HG03064 (cell line): ENCODE measurements around the gene PRTG.
"Not testable (repeated sequence)": the region's sequence is repeated elsewhere in the genome, so short reads cannot be mapped to it uniquely, and the experiment has no call there.

ENCODE experiments used
- ATAC-seq: cut with Tn5 transposase; IDR thresholded peaks from one replicate; pipeline ENCODE4 v1.9.1; 2021; ENCODE audit warnings: low read depth; ENCODE audit not compliant: unreplicated experiment

Gene PRTG

DNA sequence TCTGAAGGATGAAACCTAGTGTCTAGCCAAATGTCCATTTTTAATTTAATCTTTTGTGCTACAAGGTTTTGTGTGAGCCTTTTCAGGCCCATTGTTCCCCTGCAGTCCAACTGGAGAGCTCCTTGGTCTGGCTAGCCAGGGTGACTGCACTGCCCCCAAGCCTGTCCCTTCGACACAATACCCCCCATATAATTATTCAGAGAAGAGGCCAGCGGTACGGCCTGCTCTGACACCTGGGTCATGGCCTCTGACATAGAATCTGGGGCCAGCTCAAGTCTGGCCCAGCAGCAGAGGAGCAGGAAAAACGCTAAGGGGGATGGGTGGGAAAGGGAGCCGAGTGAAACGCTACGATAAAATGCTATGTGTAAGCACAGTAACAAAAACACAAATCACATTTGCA is 90.6 kb downstream of the PRTG start:
- ATAC-seq = no peak

DNA sequence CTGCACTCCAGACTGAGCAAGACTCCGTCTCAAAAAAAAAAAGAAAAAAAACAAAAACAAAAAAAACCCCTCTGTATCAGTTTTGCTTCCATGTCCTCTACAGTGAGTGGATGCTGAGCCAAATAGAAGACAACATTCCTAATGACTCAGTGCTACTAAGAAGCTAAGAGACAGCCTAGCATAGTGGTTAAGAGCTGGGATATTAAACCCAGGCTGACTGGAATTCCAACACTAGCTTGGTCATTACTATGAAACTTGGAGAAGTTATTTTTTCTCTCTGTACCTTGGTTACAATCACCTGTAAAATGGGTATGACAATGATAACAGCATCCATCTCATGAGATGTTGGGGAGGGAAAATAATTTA is 93.9 kb downstream of the PRTG start:
- no peak for ATAC-seq

DNA sequence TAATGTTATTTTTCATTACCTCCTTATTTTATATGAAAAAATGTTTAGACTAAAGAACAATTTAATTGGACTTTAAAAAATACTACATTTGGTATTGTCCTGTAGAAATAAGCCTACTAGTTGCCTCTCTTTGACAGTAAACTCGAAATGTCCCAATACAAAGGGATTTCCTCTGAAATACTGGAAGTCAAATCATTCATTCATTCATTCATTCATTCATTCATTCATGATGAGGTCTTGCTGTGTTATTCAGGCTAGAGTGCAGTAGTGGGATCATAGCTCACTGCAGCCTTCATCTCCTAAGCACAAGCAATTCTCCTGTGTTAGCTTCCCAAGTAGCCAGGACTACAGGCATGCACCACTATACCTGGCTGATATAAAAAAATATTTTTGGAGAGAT is 104.2 kb downstream of the PRTG start:
- ATAC-seq = no peak

DNA sequence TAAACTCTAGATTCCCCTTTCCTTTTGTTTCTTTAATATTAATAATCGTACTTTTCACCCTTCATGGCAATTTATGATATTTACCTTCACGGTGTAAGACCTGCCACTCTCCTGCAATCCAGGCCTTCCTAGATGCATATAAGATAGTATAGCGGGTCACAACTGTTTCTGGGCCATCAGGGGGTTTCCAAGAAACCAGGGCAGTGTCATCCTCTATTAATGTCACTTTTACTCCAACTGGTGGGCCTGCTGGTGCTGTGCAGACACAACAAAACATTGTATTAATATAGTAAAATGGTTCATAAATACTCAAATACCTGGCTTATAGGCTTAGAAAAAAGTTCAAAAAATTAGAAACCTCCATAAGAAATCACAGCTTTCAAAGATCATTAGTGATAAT is 105.9 kb downstream of the PRTG start:
- no peak for ATAC-seq

DNA sequence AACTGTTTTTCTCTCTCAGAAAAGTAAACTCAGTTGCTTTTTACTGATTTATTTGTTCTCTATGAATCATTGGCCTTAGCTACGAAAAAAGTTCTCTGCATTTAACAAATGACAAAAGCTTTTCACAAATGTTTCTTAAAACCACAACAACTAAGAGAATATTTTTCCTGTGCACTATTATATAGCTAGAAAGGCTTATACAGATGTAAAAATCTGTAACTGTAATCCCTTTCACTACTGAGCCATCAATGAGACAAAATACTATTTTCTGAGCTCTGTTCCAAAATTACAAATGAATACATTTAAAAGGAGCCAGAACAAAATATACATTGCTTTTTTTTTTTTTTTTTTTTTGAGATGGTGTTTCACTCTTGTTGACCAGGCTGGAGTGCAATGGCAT is 109.2 kb downstream of the PRTG start:
- ATAC-seq = no peak

DNA sequence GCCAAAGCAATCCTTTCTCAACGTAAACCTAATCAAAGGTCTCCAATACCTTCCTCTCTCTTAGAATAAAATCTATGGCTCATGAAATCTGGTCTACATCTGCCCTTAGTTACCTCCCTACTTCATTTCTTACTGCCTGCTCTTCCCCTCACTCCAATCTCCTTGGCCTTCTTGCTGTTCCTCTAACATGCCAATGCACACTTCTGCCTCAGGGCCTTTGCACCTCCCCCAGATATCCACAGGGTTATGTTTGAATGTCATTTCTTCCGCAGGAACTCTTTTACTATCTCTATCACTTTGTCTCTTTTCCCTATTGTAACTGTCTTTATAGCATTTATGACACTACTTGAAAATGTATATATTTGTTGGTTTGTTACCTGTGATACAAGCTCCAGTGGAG is 110.5 kb downstream of the PRTG start:
- no peak for ATAC-seq

DNA sequence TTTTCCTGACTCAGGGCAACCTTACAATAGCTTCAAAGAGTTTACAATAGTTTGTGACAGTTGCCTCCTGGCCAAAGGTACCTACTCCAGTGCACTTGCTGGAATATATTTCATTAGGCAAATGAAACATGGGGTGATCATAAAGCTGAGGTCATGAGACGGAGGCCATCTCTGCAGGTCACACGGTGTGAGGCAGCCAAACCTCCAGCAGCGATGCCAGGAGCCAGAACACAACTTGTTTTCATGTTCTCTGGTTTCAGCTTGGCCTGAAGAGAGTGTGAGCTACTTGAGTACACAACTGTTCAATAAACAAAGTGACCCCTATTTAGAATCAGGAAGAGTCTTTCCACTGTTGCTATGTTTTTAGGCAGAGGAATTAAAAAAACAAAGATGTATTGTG is 112.1 kb downstream of the PRTG start:
- no peak for ATAC-seq

DNA sequence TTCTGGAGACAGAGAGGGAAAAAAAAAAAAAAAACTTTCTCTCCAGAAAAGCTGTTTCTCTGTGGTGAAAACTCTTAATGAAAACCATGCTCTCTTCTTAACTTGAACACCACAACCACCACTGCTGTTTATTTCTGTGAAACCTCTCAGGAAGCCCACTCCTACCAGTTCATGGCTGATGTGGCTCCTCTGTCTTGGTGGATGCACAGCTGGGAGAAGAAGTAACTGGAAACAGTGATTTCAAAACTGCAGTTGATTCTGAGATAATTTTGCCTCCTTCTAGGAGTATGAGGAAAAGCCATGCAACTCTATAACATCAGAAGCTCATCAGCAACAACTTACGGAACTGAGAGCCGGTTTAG is 114.6 kb downstream of the PRTG start:
- ATAC-seq = no peak

DNA sequence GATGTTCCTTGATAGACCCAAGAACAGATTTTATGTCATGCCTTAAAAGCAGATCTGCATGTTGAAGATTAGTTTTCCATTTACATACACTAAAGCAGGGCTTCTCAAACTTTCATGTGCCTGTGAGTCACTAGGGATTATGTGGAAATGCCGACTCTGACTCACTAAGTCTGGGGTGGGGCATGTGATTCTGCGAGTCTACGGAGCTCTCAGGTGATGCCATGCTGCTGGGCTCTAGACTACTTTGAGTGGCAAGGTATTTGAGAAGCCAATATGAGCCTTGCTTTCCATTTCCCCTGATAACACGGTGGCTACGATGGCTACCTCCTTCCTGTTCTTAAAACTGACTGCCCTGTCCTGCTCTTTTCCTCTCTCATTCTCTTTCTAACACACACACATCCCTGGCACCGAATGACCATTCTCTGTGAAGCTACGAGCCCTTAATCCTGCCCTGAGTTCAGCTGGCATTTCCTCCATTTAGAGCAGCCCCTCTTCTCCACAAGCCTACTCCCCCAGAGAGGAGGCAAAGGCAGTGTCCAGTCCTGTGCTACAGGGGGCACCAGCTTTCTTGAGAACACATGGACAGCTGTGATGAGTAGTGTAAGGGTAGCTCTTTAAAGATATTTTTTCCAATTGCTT is 115.1 kb downstream of the PRTG start:
- no peak for ATAC-seq

DNA sequence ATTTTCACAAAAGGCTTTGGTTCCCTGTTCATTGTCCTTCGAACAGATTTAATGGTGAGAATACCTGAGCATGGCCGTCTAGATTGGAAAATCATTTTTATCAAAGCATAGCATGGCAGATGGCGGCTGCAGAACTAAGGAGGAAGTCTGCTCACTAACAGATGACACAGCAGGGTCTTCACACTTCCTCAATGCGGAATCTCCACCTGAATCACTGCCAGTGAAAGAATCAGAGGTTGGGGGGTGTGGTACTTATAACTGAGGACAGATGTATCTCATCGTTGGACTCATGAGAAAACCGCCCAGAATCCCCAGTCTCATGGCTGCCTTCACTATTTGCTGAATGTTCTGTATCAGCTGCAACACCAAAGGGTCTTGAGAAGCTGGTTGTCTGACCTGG is 123.2 kb downstream of the PRTG start:
- no peak for ATAC-seq

DNA sequence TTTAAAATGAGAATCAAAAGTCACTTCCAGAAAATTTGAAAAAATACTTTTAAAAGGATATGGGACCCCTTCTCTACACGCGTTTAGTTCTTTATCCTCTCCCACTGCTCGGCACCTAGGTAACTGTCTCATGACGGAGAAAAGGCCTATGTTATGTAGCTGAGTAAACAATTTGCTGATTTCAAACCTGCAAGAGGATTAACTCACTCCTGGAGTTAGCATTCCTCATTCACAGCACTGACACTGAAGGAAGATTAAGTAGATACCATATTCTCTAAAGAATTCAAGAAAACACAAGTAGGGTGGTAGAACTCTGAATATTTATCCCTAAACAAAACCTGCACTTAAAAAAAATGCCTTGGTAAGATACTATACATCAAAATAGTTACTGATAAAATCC is 124.6 kb downstream of the PRTG start:
- ATAC-seq = no peak

DNA sequence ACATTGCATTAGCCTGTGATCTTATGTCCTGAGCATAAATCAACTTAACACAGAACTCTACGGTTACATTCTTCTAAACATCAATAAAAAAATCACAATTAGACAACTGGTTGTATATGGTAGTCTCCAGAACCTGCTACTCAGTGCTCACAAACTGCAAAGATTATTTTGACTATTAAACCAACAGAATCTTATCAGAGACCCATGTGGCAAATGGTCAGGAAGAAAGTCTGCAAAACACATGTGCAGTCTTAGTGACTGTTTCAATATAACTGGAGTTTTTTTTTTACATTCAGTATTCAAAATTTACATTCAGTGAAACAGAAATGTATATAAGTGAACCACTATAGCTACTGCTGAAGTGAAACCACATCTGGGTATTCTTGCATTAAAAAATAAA is 127.5 kb downstream of the PRTG start:
- no peak for ATAC-seq

DNA sequence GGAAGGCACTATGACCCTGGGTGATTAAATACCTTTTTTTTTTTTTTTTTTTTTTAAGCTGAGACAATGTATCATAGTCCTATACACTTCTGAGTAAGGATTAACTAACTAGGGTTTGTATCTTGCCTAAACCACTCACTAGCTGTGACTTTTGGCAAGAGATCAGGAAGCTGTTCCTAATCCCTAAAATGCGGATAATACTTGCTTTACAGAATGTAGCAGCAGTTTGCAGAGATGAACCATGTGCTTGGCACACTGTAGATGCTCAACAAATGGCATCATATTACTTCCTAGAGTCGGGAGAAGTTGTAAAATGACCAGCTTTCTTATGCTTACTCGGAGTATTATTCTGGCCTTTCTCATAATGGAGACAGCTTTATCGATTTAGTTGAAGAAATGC is 129.2 kb downstream of the PRTG start:
- ATAC-seq = no peak

DNA sequence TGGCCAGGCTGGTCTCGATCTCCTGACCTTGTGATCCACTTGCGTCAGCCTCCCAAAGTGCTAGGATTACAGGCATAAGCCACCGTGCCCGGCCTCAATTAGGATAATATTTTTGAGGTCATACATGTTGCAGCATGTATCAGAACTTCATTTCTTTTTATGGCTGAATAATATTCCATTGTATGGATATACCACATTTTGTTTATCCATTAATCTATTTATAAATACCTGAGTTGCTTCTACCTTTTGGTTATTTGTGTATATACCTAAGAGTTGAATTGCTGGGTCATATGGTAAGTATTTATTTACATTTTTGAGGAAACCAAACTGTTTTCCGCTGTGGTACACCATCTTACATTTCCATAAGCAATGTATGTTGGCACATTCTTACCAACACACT is 136.7 kb downstream of the PRTG start:
- ATAC-seq = no peak

DNA sequence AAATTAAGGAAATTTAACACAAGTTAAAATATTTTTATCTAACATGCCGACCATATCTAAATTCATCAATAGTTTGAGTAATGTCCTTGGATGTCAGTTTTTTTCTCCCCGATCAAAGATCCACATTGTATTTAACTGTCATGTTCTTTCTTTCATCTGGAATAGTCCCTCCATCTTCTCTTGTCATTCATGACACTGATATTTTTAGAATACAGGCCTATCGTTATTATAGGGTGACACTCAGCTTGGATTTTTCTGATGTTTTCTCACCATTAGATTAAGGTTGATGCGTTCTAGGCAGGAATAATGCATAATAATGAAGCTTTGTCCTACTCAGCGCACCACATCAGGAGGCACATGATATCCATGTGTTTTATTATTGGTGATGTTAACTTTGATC is 141.6 kb downstream of the PRTG start:
- ATAC-seq = no peak

DNA sequence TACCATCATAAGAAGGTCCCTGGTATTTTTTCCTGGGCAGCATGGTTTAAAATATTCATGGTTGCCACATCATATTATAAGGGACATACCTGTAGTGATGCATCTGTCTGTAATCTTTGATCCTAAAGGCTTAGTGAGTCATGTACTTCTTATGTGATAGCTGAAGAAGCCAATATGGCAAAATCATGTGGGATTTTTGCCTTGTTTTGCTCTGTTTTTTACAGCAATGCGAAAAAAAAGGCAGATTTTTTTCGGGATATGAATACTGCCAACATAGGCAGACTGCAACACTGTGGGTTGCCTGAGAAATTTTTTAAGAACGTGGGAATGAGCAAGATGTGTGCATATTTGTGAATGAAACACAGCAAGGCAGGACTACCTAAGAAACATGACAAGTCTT is 143.5 kb downstream of the PRTG start:
- ATAC-seq = no peak

DNA sequence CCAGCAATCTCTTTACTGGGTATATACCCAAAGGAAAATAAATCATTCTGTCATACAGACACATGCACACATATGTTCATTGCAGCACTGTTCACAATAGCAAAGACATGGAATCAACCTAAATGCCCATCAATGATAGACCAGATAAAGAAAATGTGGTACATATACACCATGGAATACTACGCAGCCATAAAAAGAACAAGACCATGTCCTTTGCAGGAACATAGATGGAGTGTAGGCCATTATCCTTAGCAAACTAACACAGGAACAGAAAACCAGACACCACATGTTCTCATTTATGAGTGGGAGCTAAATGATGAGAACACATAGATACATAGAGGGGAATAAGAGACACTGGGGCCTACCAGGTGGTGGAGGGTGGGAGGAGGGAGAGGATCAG is 149.9 kb downstream of the PRTG start:
- not testable (repeated sequence) for ATAC-seq

DNA sequence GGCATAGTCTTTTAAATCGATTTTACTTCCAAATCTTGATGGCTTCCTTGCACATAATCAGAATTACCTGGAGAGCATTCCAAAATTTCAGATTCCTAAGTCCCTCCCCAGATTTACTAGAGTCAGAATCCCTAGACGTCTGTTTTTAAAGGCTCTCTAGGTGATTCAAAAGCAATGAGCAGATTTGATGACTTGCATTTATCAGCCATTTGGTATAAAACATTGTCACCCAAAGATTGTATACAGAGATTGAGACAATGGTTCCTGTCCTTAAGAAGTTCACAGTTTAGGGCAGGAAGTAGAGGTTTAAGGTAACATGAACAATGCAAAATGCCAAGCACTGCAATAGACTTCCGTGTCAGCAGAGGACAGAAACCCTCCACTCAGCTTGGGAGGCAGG is 152.2 kb downstream of the PRTG start:
- no peak for ATAC-seq

DNA sequence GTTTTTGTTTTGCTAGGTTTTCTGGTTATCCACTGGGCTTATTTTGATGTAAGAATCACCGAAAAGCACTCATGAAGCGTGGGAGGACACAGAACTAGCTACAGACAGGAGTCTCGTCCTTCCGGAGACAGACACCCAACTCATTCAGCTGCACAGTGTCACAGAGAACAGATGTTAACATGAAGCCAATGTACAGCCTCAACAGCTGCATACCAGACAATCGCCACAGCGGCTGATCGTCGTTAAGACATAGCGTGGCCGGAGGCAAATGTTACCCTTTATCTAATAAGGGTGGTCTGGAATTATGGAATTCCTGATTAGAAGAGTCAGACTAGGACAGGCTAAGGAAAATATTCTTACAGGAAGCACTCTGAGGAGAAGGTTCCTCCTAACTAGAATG is 153.7 kb downstream of the PRTG start:
- ATAC-seq = no peak

DNA sequence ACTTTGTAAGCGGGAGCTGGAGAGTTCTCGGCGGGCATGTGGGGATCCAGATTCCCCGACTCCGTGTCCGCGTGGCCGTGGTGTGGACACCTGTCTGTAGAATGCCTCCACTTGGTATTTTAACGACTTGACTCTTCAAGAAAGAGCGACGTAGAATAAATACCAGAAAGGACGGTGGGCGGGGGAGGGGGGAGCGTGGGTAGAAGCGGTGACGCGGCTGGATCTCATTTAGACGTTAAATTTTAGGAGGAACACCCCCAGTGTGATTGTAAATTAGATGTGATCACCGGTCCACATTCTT is 154.2 kb downstream of the PRTG start:
- no peak for ATAC-seq

DNA sequence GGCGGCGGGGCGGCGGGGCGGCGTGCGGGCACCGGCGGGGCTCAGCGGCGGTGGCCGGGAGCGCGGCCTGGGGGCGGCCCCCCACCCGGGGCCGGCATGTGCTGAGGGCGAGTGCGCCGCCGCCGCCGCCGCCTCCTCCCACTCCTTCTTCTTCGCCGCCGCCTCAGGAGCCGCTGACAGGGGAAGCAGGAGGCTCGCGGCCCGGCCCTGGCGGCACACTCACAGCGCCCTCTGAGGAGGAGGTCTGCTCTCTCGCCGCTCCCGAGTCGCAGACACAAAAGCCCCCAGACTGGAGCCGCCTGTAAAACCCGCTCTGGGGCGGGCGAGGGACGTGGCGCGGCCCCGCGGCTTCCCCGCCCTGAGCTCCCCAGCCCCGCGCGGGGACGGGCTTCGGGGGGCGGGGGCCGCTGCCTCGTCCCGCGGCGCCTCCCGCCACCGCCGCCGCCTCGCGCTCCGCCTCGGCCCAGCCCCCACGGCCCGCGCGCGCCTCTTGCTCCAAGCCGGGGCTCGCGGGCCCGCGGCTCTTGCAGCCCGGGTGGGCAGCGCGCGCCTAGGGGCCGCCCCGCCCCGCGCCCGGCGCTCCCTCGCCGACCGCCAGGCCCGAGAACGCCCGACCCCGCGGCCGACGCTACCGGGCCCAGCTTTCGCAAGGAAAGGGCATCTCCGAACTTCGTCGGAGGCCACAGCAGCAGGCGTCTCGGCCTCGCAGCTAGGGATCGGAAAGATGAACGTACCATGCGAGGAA is 154.7 kb downstream of the PRTG start, which contains the start of gene PYGO1:
Gene PYGO1, minus strand, starts transcription at position 276 of the 745 bp plus-strand sequence. CDS start 462 bp downstream, outside the sequence.
- ATAC-seq = no peak

DNA sequence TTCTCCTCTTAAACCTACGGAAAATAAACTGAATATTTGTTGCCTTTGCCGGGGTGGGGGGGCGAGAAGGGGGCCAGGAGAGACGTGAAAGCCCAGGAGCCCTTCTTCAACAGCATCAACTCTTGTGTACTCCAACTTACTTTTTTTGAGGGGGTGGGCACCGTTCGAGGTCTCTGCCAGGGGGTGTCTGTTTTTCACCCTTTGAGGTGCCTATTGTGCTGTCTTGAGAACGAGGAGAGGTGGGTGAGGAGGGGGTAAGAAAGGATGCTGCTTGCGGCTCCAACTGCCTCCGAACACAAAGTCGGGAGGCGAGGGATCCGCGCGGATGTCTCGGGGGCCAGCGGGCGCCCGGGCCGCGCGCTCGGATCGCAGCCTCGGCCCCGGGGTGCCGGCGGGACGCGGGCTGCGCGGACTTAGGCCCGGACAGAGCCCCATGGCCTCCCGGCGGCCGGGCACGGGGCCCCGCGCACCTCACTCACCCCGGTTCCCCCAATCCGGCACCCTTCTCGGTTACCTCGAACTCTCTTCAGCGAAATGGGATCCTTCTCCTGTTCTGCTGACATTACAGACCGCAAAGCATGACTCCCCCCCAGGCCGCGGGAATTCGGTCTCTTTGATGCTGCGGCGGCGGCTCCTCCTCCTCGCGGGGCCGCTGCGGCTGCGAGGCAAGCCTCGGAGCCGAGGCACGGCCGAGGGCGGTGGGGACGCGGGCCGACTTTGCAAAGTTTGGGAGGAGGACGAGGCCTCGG is 155.5 kb downstream of the PRTG start:
- no peak for ATAC-seq
